CD4-positive, CD25-positive, alpha-beta regulatory T cell (primary cell): ENCODE results near the gene MESP1. TPM values are rescaled to one million over a fixed set of nuclear protein-coding genes. Genes with fewer than 3 reads are reported as not detected.
A peak's percentile ranks its signal among the peaks of the same experiment; 100 is the strongest.

ENCODE experiments used
- ATAC-seq, 2 donors: fragments of 150-1000 bp; cut with Tn5 transposase; one replicate each; pipeline ENCODE4 v1.10.0; 2021; ENCODE audit warnings: low read depth in 2 of 2, moderate number of reproducible peaks in 2 of 2, moderate library complexity in 1 of 2
- DNase-seq, 3 donors: peaks; one replicate each; pipeline versions ENCODE4 v3.0.0 to v3.0.0-alpha.2; 2012 to 2022; ENCODE audit warnings: mixed read lengths in 1 of 3
- H3K27ac ChIP-seq: one replicate; pipeline ENCODE4 v1.7.0; 2013; ENCODE audit warnings: mild to moderate bottlenecking, low read length; ENCODE audit not compliant: insufficient read depth, poor library complexity, severe bottlenecking
- H3K27me3 ChIP-seq: one replicate; pipeline ENCODE4 v1.7.0; 2013; ENCODE audit warnings: low read length; ENCODE audit not compliant: control insufficient read depth, insufficient read depth
- H3K36me3 ChIP-seq: one replicate; pipeline ENCODE4 v1.7.0; 2013; ENCODE audit warnings: mild to moderate bottlenecking, low read length, moderate library complexity; ENCODE audit not compliant: control insufficient read depth, insufficient read depth
- H3K4me1 ChIP-seq: 2 replicates; pipeline ENCODE4 v1.7.0; 2013; ENCODE audit warnings: mild to moderate bottlenecking, low read length; ENCODE audit not compliant: insufficient read depth, control insufficient read depth, poor library complexity, severe bottlenecking
- H3K4me3 ChIP-seq: one replicate; pipeline ENCODE4 v1.7.0; 2013; ENCODE audit warnings: low read depth, mild to moderate bottlenecking, low read length, moderate library complexity
- H3K9me3 ChIP-seq, 2 experiments: 1 replicate in 1 of 2; 2 replicates in 1 of 2; pipeline ENCODE4 v1.7.0; 2013; ENCODE audit warnings: low read length in 2 of 2, mild to moderate bottlenecking in 1 of 2, moderate library complexity in 1 of 2; ENCODE audit not compliant: control insufficient read depth in 2 of 2
- H3K27ac Mint-ChIP-seq, 3 donors: one replicate each; pipeline ENCODE4 v1.8.0; 2020 to 2022; ENCODE audit warnings: mild to moderate bottlenecking in 3 of 3, mixed read lengths in 3 of 3, moderate library complexity in 2 of 3
- H3K27me3 Mint-ChIP-seq: one replicate; pipeline ENCODE4 v1.8.0; 2022; ENCODE audit warnings: mild to moderate bottlenecking, mixed read lengths
- H3K36me3 Mint-ChIP-seq: one replicate; pipeline ENCODE4 v1.8.0; 2020; ENCODE audit warnings: mixed read lengths
- H3K4me1 Mint-ChIP-seq, 4 donors: one replicate each; pipeline ENCODE4 v1.8.0; 2020 to 2022; ENCODE audit warnings: mixed read lengths in 4 of 4, mild to moderate bottlenecking in 1 of 4
- H3K4me3 Mint-ChIP-seq, 4 donors: one replicate each; pipeline ENCODE4 v1.8.0; 2020 to 2022; ENCODE audit warnings: mild to moderate bottlenecking in 4 of 4, mixed read lengths in 4 of 4, moderate library complexity in 3 of 4
- H3K9me3 Mint-ChIP-seq, 7 donors: one replicate each; pipeline ENCODE4 v1.8.0; 2020 to 2022; ENCODE audit warnings: mixed read lengths in 7 of 7, mild to moderate bottlenecking in 3 of 7, moderate library complexity in 2 of 7
- polyA plus RNA-seq, 4 donors: library from polyadenylated mRNA; unstranded; fragments of 300-500 nt; fragmentation: Illumina TruSeq; gene quantifications; one replicate each; pipeline ENCODE4 v1.2.3, GENCODE V29; 2021
- total RNA-seq: library from RNA; stranded (reverse); gene quantifications from one replicate; pipeline ENCODE4 v1.2.3, GENCODE V29; 2022

MESP1 gene
- total and polyA plus RNA-seq, 5 donors from 2014 or later = 0.20 to 1.9 (median 0.37) TPM

GRCh38 chr15:89754361-89755154, 3.5 kb upstream of the MESP1 start:
- Mint-ChIP-seq H3K36me3 (no peaks in the 10 kb centered on the region), H3K9me3 (no peaks in the 10 kb centered on the region), H3K27me3 (peaks cover 28% of the 10 kb centered on the region), H3K4me1 (peaks cover 0 to 3% (median under 1%) of the 10 kb centered on the region in 4 donors), H3K4me3 (no peak overlapping the region), H3K27ac (no peak overlapping the region)
- Histone ChIP-seq H3K36me3 (no peaks in the 10 kb centered on the region), H3K27ac (no peak overlapping the region), H3K9me3 (no peaks in the 10 kb centered on the region), H3K27me3 (peaks cover 2% of the 10 kb centered on the region), H3K4me3 (no peak overlapping the region), H3K4me1 (peaks cover 12% of the 10 kb centered on the region)
- no peak for ATAC-seq
- DNase-seq = no peak

GRCh38 chr15:89753855-89754254, 2.8 kb upstream of the MESP1 start:
- H3K9me3 ChIP-seq = no peaks in the 10 kb centered on the region
- no peak overlapping the region for H3K4me3 ChIP-seq
- no peak for DNase-seq
- H3K4me1 Mint-ChIP-seq = peaks cover 0 to 8% (median 1%) of the 10 kb centered on the region in 4 donors
- H3K27ac Mint-ChIP-seq = no peak overlapping the region
- H3K27me3 ChIP-seq = peaks cover 2% of the 10 kb centered on the region
- H3K36me3 ChIP-seq = no peaks in the 10 kb centered on the region
- no peak for ATAC-seq
- H3K27me3 Mint-ChIP-seq = peaks cover 35% of the 10 kb centered on the region
- H3K36me3 Mint-ChIP-seq = no peaks in the 10 kb centered on the region
- peak overlapping the region in 1 of 4 donors; percentile 38 for H3K4me3 Mint-ChIP-seq
- no peaks in the 10 kb centered on the region for H3K9me3 Mint-ChIP-seq
- peaks cover 12% of the 10 kb centered on the region for H3K4me1 ChIP-seq
- no peak overlapping the region for H3K27ac ChIP-seq

GRCh38 chr15:89751748-89752147, 699 bp upstream of the MESP1 start:
- Mint-ChIP-seq H3K4me1 (peaks cover 0 to 12% (median 3%) of the 10 kb centered on the region in 4 donors), H3K27ac (no peak overlapping the region), H3K27me3 (peaks cover 42% of the 10 kb centered on the region), H3K4me3 (peak overlapping the region; percentile 65 to 73 (median 70)), H3K9me3 (peaks cover 0 to 1% (median 0%) of the 10 kb centered on the region in 7 donors), H3K36me3 (no peaks in the 10 kb centered on the region)
- Histone ChIP-seq H3K27ac (no peak overlapping the region), H3K4me1 (peaks cover 12% of the 10 kb centered on the region), H3K27me3 (peaks cover 2% of the 10 kb centered on the region), H3K36me3 (no peaks in the 10 kb centered on the region), H3K9me3 (no peaks in the 10 kb centered on the region), H3K4me3 (no peak overlapping the region)
- ATAC-seq = no peak
- no peak for DNase-seq

- H3K27me3 Mint-ChIP-seq = peaks cover 42% of the 10 kb centered on the region
- H3K4me1 ChIP-seq = peaks cover 12% of the 10 kb centered on the region
- H3K27me3 ChIP-seq = peaks cover 2% of the 10 kb centered on the region
- H3K36me3 ChIP-seq = no peaks in the 10 kb centered on the region
- peak overlapping the region; percentile 50 to 91 (median 84) for H3K4me3 Mint-ChIP-seq
- no peak overlapping the region for H3K27ac Mint-ChIP-seq
- ATAC-seq (no peak), DNase-seq (peak in 1 of 3 donors; percentile 5)
- no peak overlapping the region for H3K27ac ChIP-seq
- peaks cover 0 to 12% (median 3%) of the 10 kb centered on the region in 4 donors for H3K4me1 Mint-ChIP-seq
- H3K9me3 ChIP-seq = no peaks in the 10 kb centered on the region
- peaks cover 0 to 3% (median 0%) of the 10 kb centered on the region in 7 donors for H3K9me3 Mint-ChIP-seq
- H3K36me3 Mint-ChIP-seq = no peaks in the 10 kb centered on the region
- no peak overlapping the region for H3K4me3 ChIP-seq
Observed at GRCh38 chr15:89749951-89750559, 994 bp downstream of the MESP1 start.

- H3K27me3 Mint-ChIP-seq = peaks cover 37% of the 10 kb centered on the region
Observed at GRCh38 chr15:89749526-89749925, 1.5 kb downstream of the MESP1 start.

GRCh38 chr15:89749054-89749453, 2.0 kb downstream of the MESP1 start:
- H3K36me3 ChIP-seq = no peaks in the 10 kb centered on the region
- no peak overlapping the region for H3K27ac ChIP-seq
- H3K27me3 ChIP-seq = peaks cover 2% of the 10 kb centered on the region
- ATAC-seq (no peak), DNase-seq (no peak)
- Mint-ChIP-seq H3K9me3 (peaks cover 0 to 3% (median 0%) of the 10 kb centered on the region in 7 donors), H3K27me3 (peaks cover 36% of the 10 kb centered on the region), H3K27ac (no peak overlapping the region), H3K36me3 (no peaks in the 10 kb centered on the region), H3K4me3 (peak overlapping the region; percentile 50 to 92 (median 84)), H3K4me1 (peaks cover 0 to 12% (median 3%) of the 10 kb centered on the region in 4 donors)
- no peak overlapping the region for H3K4me3 ChIP-seq
- H3K9me3 ChIP-seq = no peaks in the 10 kb centered on the region
- peaks cover 12% of the 10 kb centered on the region for H3K4me1 ChIP-seq

More at GRCh38 chr15:89749526-89749925, 1.5 kb downstream of the MESP1 start:
- Mint-ChIP-seq H3K36me3 (no peaks in the 10 kb centered on the region), H3K9me3 (peaks cover 0 to 3% (median 0%) of the 10 kb centered on the region in 7 donors), H3K4me3 (peak overlapping the region; percentile 50 to 91 (median 84)), H3K4me1 (peaks cover 0 to 12% (median 3%) of the 10 kb centered on the region in 4 donors), H3K27ac (no peak overlapping the region)
- Histone ChIP-seq H3K27me3 (peaks cover 2% of the 10 kb centered on the region), H3K27ac (no peak overlapping the region), H3K36me3 (no peaks in the 10 kb centered on the region), H3K4me1 (peaks cover 12% of the 10 kb centered on the region), H3K4me3 (no peak overlapping the region), H3K9me3 (no peaks in the 10 kb centered on the region)
- ATAC-seq = no peak
- DNase-seq = no peak

- Mint-ChIP-seq H3K27me3 (peaks cover 29% of the 10 kb centered on the region), H3K27ac (no peak overlapping the region), H3K4me1 (peaks cover 0 to 12% (median 3%) of the 10 kb centered on the region in 4 donors), H3K9me3 (peaks cover 0 to 3% (median 0%) of the 10 kb centered on the region in 7 donors), H3K4me3 (peak overlapping the region in 3 of 4 donors; percentile 35 to 86 (median 50)), H3K36me3 (no peaks in the 10 kb centered on the region)
- Histone ChIP-seq H3K4me1 (peaks cover 12% of the 10 kb centered on the region), H3K27ac (no peak overlapping the region), H3K9me3 (no peaks in the 10 kb centered on the region), H3K36me3 (no peaks in the 10 kb centered on the region), H3K4me3 (no peak overlapping the region), H3K27me3 (no peaks in the 10 kb centered on the region)
- DNase-seq (no peak), ATAC-seq (no peak)
Observed at GRCh38 chr15:89747708-89748682, 3.1 kb downstream of the MESP1 start.
